Memory B cell (primary cell): Measurements from ENCODE around the gene TMEM223.
"Not testable (repeated sequence)": the region's sequence is repeated elsewhere in the genome, so short reads cannot be mapped to it uniquely, and the experiment has no call there.

ENCODE experiments used
- ATAC-seq: fragments of 150-1000 bp; cut with Tn5 transposase; 2 replicates; pipeline ENCODE4 v1.10.0; 2021; ENCODE audit warnings: low read depth, mild to moderate bottlenecking, moderate library complexity
- DNase-seq, 2 donors: peaks; one replicate each; pipeline ENCODE4 v3.0.0; 2022; ENCODE audit warnings: low spot score in 2 of 2
- H3K27ac Mint-ChIP-seq: one replicate; pipeline ENCODE4 v1.8.0; 2022; ENCODE audit warnings: mild to moderate bottlenecking, moderate library complexity, mixed read lengths
- H3K27me3 Mint-ChIP-seq: one replicate; pipeline ENCODE4 v1.8.0; 2022; ENCODE audit warnings: mixed read lengths
- H3K36me3 Mint-ChIP-seq: one replicate; pipeline ENCODE4 v1.8.0; 2022; ENCODE audit warnings: mild to moderate bottlenecking, mixed read lengths
- H3K4me1 Mint-ChIP-seq: one replicate; pipeline ENCODE4 v1.8.0; 2022; ENCODE audit warnings: mixed read lengths
- H3K4me3 Mint-ChIP-seq: one replicate; pipeline ENCODE4 v1.8.0; 2022; ENCODE audit warnings: mild to moderate bottlenecking, moderate library complexity, mixed read lengths
- H3K9me3 Mint-ChIP-seq: one replicate; pipeline ENCODE4 v1.8.0; 2022; ENCODE audit warnings: mixed read lengths

Gene TMEM223

GRCh38 chr11:62752994-62753735 lies 38.6 kb downstream of the TMEM223 start:
- no peaks in the 10 kb centered on the region for H3K27me3 Mint-ChIP-seq
- ATAC-seq (no peak), DNase-seq (no peak)
- H3K27ac Mint-ChIP-seq = peak overlapping the region; percentile 90
- H3K4me1 Mint-ChIP-seq = peaks cover 14% of the 10 kb centered on the region
- H3K4me3 Mint-ChIP-seq = peak overlapping the region; percentile 95
- peaks cover 9% of the 10 kb centered on the region for H3K36me3 Mint-ChIP-seq
- no peaks in the 10 kb centered on the region for H3K9me3 Mint-ChIP-seq

- ATAC-seq = no peak
- no peaks in the 10 kb centered on the region for H3K27me3 Mint-ChIP-seq
- peaks cover 9% of the 10 kb centered on the region for H3K36me3 Mint-ChIP-seq
- H3K27ac Mint-ChIP-seq = no peak overlapping the region
- peaks cover 14% of the 10 kb centered on the region for H3K4me1 Mint-ChIP-seq
- no peak for DNase-seq
- no peaks in the 10 kb centered on the region for H3K9me3 Mint-ChIP-seq
- no peak overlapping the region for H3K4me3 Mint-ChIP-seq
Observed at GRCh38 chr11:62752177-62752785, 39.5 kb downstream of the TMEM223 start.

- not testable (repeated sequence) for H3K9me3 Mint-ChIP-seq, H3K27ac Mint-ChIP-seq
Observed at GRCh38 chr11:62749931-62750330, 41.9 kb downstream of the TMEM223 start.

GRCh38 chr11:62747475-62748160 lies 44.2 kb downstream of the TMEM223 start:
- no peak overlapping the region for H3K27ac Mint-ChIP-seq
- H3K36me3 Mint-ChIP-seq = peaks cover 9% of the 10 kb centered on the region
- no peak overlapping the region for H3K4me3 Mint-ChIP-seq
- peaks cover 8% of the 10 kb centered on the region for H3K4me1 Mint-ChIP-seq
- no peaks in the 10 kb centered on the region for H3K27me3 Mint-ChIP-seq
- DNase-seq (no peak), ATAC-seq (no peak)
- H3K9me3 Mint-ChIP-seq = no peaks in the 10 kb centered on the region

More at GRCh38 chr11:62749931-62750330, 41.9 kb downstream of the TMEM223 start:
- H3K27me3 Mint-ChIP-seq, DNase-seq, H3K36me3 Mint-ChIP-seq, H3K4me3 Mint-ChIP-seq, ATAC-seq: not testable (repeated sequence)
- peaks cover 14% of the 10 kb centered on the region for H3K4me1 Mint-ChIP-seq
